Keratinocyte (primary cell): Measurements from ENCODE around the gene MAGEA9. TPM values are rescaled to one million over a fixed set of nuclear protein-coding genes. Genes with fewer than 3 reads are reported as not detected.

ENCODE experiments used
- DNase-seq: peaks from one replicate; pipeline ENCODE4 v3.0.0-alpha.2; 2011; ENCODE audit warnings: low read depth, missing footprints, low spot score
- FAIRE-seq: peaks from 2 replicates; lab custom pipeline; 2011; peaks lifted over from hg19 to GRCh38; lab: Jason Lieb, UNC
- H2AFZ ChIP-seq: 2 replicates; pipeline ENCODE4 v1.6.0; 2012; ENCODE audit warnings: low read length, control low read depth, inconsistent platforms; ENCODE audit not compliant: control insufficient read depth
- H3K27ac ChIP-seq: 2 replicates; pipeline ENCODE4 v1.5.1; 2011; ENCODE audit warnings: low read length; ENCODE audit not compliant: control insufficient read depth, insufficient read depth
- H3K27me3 ChIP-seq: 3 replicates; pipeline ENCODE4 v1.6.0; 2011; ENCODE audit warnings: low read length; ENCODE audit not compliant: control insufficient read depth, insufficient read depth; ENCODE audit errors: extremely low read depth
- H3K36me3 ChIP-seq, 2 experiments: 2 replicates in 1 of 2; 3 replicates in 1 of 2; pipeline ENCODE4 v1.5.1; 2011; ENCODE audit warnings: low read length in 2 of 2, mild to moderate bottlenecking in 1 of 2; ENCODE audit not compliant: control insufficient read depth in 2 of 2, insufficient read depth in 2 of 2; ENCODE audit errors: extremely low read depth in 1 of 2
- H3K4me1 ChIP-seq: 3 replicates; pipeline ENCODE4 v1.5.1; 2011; ENCODE audit warnings: low read length; ENCODE audit not compliant: control insufficient read depth, insufficient read depth; ENCODE audit errors: extremely low read depth
- H3K4me2 ChIP-seq: 3 replicates; pipeline ENCODE4 v1.6.0; 2011; ENCODE audit warnings: low read depth, low read length; ENCODE audit not compliant: control insufficient read depth, insufficient read depth; ENCODE audit errors: extremely low read depth
- H3K4me3 ChIP-seq, 3 experiments: fragments of 200-600 bp in 1 of 3; sonication (generic) in 1 of 3; 2 replicates in 2 of 3; 3 replicates in 1 of 3; pipeline ENCODE4 v1.5.1; 2011 to 2016; ENCODE audit warnings: low read length in 3 of 3, mild to moderate bottlenecking in 3 of 3, control low read depth in 2 of 3, inconsistent platforms in 1 of 3, low read depth in 1 of 3, mixed read lengths in 1 of 3, mixed run types in 1 of 3, moderate library complexity in 1 of 3; ENCODE audit not compliant: control insufficient read depth in 2 of 3, insufficient read depth in 2 of 3; ENCODE audit errors: extremely low read depth in 1 of 3
- H3K79me2 ChIP-seq: 2 replicates; pipeline ENCODE4 v1.6.0; 2012; ENCODE audit warnings: low read length; ENCODE audit not compliant: control insufficient read depth, insufficient read depth
- H3K9ac ChIP-seq: 3 replicates; pipeline ENCODE4 v1.6.0; 2011; ENCODE audit warnings: low read length; ENCODE audit not compliant: control insufficient read depth, insufficient read depth; ENCODE audit errors: extremely low read depth
- H3K9me1 ChIP-seq: 3 replicates; pipeline ENCODE4 v1.6.0; 2011; ENCODE audit warnings: low read length; ENCODE audit not compliant: control insufficient read depth, insufficient read depth; ENCODE audit errors: extremely low read depth
- H3K9me3 ChIP-seq: 2 replicates; pipeline ENCODE4 v1.5.1; 2012; ENCODE audit warnings: low read depth, low read length; ENCODE audit not compliant: control insufficient read depth
- H4K20me1 ChIP-seq: 3 replicates; pipeline ENCODE4 v1.6.0; 2011; ENCODE audit warnings: low read length; ENCODE audit not compliant: control insufficient read depth, insufficient read depth; ENCODE audit errors: extremely low read depth
- CTCF ChIP-seq, 3 experiments: IDR thresholded peaks in 1 of 3; conservative IDR thresholded peaks in 1 of 3; optimal IDR thresholded peaks in 1 of 3; 2 replicates in 2 of 3; 3 replicates in 1 of 3; pipeline versions ENCODE3 to v1.5.1; 2011; ENCODE audit warnings: low read length in 3 of 3, mild to moderate bottlenecking in 3 of 3, moderate library complexity in 2 of 3, control low read depth in 1 of 3, inconsistent platforms in 1 of 3; ENCODE audit not compliant: insufficient read depth in 2 of 3; ENCODE audit errors: extremely low read depth in 1 of 3
- EZH2 ChIP-seq: IDR thresholded peaks from one replicate; pipeline ENCODE4 v1.6.1; 2012; ENCODE audit warnings: inconsistent platforms, mild to moderate bottlenecking, low read length, moderate library complexity
- dilution Hi-C: fragments of 300-500 bp; cut with MboI; formaldehyde crosslinking; loops from one replicate; pipeline ENCODE4 v1.7.0; 2020; ENCODE audit warnings: low sequenced_read_pairs; ENCODE audit not compliant: extremely low pct_ligation_motif_present
- polyA plus RNA-seq, 5 experiments: library from polyadenylated mRNA; depleted of rRNA in 3 of 5; stranded (reverse) in 3 of 5; stranded (forward) in 1 of 5; unstranded in 1 of 5; fragments of >200 nt; gene quantifications; 1 replicate in 1 of 5; 2 replicates in 3 of 5; 3 replicates in 1 of 5; pipeline versions ENCODE4 v1.2.1 to v1.2.3, GENCODE V29; 2011 to 2012; ENCODE audit warnings: missing spikeins in 2 of 5, low read depth in 1 of 5, low replicate concordance in 1 of 5

The MAGEA9 gene
- polyA plus RNA-seq, 1 donor (not counting 4 experiments of a cell fraction or from before 2014, with no cell fraction given), result not detected

- H3K9me3 ChIP-seq, result no peaks in the 10 kb centered on the region
- no peaks in the 10 kb centered on the region for H4K20me1 ChIP-seq
- DNase-seq (no peak), FAIRE-seq (no peak)
- no peak overlapping the region for H2AFZ ChIP-seq
- no peaks in the 10 kb centered on the region for H3K36me3 ChIP-seq
- no peak overlapping the region for H3K4me3 ChIP-seq
- H3K79me2 ChIP-seq, result no peaks in the 10 kb centered on the region
- no peak overlapping the region for H3K27ac ChIP-seq
- no peaks in the 10 kb centered on the region for H3K27me3 ChIP-seq
- H3K4me1 ChIP-seq, result peaks cover 2% of the 10 kb centered on the region
- H3K9ac ChIP-seq, result no peak overlapping the region
- H3K4me2 ChIP-seq, result no peak overlapping the region
- no peaks in the 10 kb centered on the region for H3K9me1 ChIP-seq
- dilution Hi-C loops, result no loop called here
- no peak for TF ChIP-seq EZH2
- peak in 2 of 3 experiments; percentile 7 to 34 for TF ChIP-seq CTCF (optimal IDR thresholded peaks at IDR 0.05 in 1 of 3, IDR thresholded peaks at IDR 0.05 in 1 of 3, conservative IDR thresholded peaks at IDR 0.05 in 1 of 3; ENCODE audit: extremely low read depth in 1 of 3, insufficient read depth in 2 of 3, low read length in 3 of 3)
Observed at GRCh38 chrX:149825424-149825823, 43.7 kb downstream of the MAGEA9 start.

- DNase-seq (no peak), FAIRE-seq (no peak)
- Histone ChIP-seq H3K27ac (no peak overlapping the region), H3K9ac (no peak overlapping the region), H3K4me1 (peaks cover 2% of the 10 kb centered on the region), H3K4me2 (no peak overlapping the region), H3K79me2 (no peaks in the 10 kb centered on the region), H4K20me1 (no peaks in the 10 kb centered on the region), H3K27me3 (no peaks in the 10 kb centered on the region), H3K4me3 (no peak overlapping the region), H3K36me3 (no peaks in the 10 kb centered on the region), H2AFZ (peak overlapping the region; percentile 54), H3K9me3 (no peaks in the 10 kb centered on the region), H3K9me1 (no peaks in the 10 kb centered on the region)
- TF ChIP-seq EZH2, result no peak
- TF ChIP-seq CTCF (optimal IDR thresholded peaks at IDR 0.05 in 1 of 3, IDR thresholded peaks at IDR 0.05 in 1 of 3, conservative IDR thresholded peaks at IDR 0.05 in 1 of 3; ENCODE audit: extremely low read depth in 1 of 3, insufficient read depth in 2 of 3, low read length in 3 of 3), result no peak
- dilution Hi-C loops, result no loop called here
Observed at GRCh38 chrX:149827254-149827653, 45.5 kb downstream of the MAGEA9 start.
